Coronary artery (tissue), 2 donors: ENCODE measurements around the gene NIPBL.
"Not testable (repeated sequence)": the region's sequence is repeated elsewhere in the genome, so short reads cannot be mapped to it uniquely, and the experiment has no call there.

Experiments
- DNase-seq: peaks from one replicate; pipeline ENCODE4 v3.0.0-alpha.2; 2017; ENCODE audit warnings: low spot score
- H3K27ac ChIP-seq, 2 donors: fragments of 200-600 bp; sonication (generic); one replicate each; pipeline ENCODE4 v1.5.1; 2016 to 2019
- H3K4me3 ChIP-seq: fragments of 200-600 bp; sonication (generic); 2 replicates; pipeline ENCODE4 v1.5.1; 2016; ENCODE audit warnings: mild to moderate bottlenecking, moderate library complexity
- TF ChIP-seq, protein P1 (sequence below): fragments of 200-600 bp; sonication (generic); IDR thresholded peaks from one replicate; pipeline ENCODE4 v1.5.1; 2019; ENCODE audit warnings: antibody characterized with exemption

NIPBL gene

DNA sequence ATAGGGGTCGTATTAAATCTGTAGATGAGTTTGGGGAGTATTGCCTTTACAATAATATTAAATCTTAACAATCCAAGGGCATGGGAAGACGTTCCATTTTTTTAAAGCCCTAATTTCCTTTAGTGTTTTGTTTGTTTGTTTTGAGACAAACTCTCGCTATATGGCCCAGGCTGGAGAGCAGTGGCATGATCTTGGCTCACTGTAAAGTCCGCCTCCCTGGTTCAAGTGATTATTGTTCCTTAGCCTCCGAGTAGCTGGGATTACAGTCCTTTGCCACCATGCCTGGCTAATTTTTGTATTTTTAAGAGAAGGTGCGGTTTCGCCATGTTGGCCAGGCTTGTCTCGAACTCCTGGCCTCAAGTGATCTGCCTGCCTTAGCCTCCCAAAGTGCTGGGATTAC, 19.9 kb downstream of the NIPBL start:
- Histone ChIP-seq H3K4me3 (no peak overlapping the region), H3K27ac (no peak overlapping the region)
- no peak for DNase-seq
- TF ChIP-seq, protein P1, sequence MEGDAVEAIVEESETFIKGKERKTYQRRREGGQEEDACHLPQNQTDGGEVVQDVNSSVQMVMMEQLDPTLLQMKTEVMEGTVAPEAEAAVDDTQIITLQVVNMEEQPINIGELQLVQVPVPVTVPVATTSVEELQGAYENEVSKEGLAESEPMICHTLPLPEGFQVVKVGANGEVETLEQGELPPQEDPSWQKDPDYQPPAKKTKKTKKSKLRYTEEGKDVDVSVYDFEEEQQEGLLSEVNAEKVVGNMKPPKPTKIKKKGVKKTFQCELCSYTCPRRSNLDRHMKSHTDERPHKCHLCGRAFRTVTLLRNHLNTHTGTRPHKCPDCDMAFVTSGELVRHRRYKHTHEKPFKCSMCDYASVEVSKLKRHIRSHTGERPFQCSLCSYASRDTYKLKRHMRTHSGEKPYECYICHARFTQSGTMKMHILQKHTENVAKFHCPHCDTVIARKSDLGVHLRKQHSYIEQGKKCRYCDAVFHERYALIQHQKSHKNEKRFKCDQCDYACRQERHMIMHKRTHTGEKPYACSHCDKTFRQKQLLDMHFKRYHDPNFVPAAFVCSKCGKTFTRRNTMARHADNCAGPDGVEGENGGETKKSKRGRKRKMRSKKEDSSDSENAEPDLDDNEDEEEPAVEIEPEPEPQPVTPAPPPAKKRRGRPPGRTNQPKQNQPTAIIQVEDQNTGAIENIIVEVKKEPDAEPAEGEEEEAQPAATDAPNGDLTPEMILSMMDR, result no peak

DNA sequence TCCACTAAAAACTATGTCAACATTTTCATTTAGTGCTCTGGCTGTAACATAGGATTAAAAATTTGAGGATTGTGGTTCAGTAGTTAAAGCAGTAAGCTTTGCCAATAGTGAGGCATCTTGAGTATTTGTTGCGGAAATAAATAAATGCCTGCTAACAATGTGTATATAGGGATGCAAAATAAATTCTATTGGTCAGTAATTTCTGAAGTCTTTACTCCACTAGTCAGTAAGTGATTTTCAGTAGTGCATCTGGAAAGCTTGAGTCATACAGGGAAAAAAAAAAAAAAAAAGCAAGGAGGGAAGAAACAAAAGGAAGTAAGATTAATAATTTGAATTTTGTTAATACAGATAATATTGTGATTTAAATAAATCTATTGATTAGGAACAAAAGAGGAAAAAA, 21.0 kb downstream of the NIPBL start:
- no peak for DNase-seq
- TF ChIP-seq, protein P1, result no peak
- Histone ChIP-seq H3K27ac (no peak overlapping the region), H3K4me3 (no peak overlapping the region)

DNA sequence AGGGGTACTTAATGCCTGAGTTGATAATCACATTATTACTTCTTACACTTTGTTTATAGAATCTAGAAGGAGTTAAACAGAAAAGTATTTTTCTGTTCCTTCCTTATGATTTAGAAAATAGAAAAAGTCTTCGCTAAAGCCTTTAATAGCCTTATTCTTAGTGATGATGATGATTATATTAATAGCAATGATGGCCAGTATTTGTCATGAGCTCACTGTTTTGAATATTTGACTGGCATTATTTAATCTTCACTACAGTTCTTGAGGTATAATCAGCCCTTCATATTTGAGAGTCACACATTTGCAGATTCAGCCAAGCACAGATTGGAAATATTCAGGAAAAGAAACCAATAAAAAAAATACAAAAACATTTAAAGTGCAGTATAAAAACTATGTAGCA, 23.3 kb downstream of the NIPBL start:
- TF ChIP-seq, protein P1, result no peak
- DNase-seq, result no peak
- Histone ChIP-seq H3K4me3 (no peak overlapping the region), H3K27ac (no peak overlapping the region)

DNA sequence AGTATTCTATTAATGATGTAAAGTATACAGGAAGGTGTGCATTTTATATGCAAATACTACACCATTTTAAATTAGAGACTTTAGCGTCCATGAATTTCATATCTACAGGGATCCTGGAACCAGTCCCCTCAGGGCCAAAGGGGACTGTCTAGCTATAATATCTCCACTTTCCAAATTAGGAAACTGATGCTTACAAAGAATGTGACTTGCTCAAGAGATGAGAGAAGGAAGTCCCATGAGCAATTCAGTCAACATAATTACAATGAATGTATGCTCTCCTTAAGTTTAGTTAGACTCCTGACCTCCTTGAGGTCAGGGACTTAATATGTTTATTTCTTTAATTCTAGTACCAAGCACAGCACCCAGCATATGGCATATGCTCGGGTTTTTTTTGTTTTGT, 23.7 kb downstream of the NIPBL start:
- Histone ChIP-seq H3K4me3 (no peak overlapping the region), H3K27ac (no peak overlapping the region)
- no peak for DNase-seq
- TF ChIP-seq, protein P1, result no peak

DNA sequence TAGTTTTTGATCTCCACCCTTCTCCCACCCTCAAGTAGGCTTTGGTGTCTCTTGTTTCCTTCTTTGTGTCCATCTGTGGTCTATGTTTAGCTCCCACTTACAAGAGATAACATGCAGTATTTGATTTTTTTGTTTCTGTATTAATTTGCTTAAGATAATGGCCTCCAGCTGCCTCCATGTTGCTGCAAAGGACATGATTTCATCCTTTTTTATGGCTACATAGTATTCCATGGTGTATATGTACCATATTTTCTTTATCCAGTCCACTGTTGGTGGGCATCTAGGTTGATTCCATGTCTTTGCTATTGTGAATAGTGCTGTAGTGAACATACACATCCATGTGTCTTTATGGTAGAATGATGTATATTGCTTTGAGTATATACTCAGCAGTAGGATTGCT, 24.5 kb downstream of the NIPBL start:
- not testable (repeated sequence) for DNase-seq, H3K27ac ChIP-seq, H3K4me3 ChIP-seq

DNA sequence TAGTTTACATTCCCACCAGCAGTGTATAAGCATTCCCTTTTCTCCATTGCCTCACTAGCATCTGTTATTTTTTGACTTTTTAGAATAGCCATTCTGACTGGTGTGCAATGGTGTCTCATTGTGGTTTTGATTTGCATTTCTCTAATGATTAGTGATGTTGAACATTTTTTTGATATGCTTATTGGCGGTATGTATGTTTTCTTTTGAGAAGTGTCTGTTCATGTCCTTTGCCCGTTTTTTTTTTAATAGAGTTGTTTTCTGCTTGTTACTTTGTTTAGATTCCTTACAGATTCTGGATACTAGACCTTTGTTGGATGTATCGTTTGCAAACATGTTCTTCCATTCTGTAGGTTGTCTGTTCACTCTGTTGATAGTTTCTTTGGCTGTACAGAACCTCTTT, 25.3 kb downstream of the NIPBL start:
- Histone ChIP-seq H3K4me3 (no peak overlapping the region), H3K27ac (no peak overlapping the region)
- no peak for DNase-seq
- TF ChIP-seq, protein P1, result no peak

DNA sequence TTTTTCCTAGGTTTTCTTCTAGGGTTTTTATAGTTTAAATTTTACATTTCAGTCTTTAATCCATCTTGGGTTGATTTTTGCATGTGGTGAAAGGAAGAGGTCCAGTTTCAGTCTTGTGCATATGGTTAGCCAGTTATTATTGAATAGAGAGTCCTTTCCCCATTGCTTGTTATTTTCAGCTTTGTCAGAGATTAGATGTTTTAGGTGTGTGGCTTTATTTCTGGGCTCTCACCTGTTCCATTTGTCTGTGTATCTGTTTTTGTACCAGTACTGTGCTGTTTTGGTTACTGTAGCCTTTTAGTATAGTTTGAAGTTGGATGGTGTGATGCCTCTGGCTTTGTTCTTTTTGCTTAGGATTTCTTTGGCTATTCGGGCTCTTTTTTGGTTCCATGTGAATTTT, 25.8 kb downstream of the NIPBL start:
- no peak overlapping the region for H3K27ac ChIP-seq
- TF ChIP-seq, protein P1, result no peak
- DNase-seq, result no peak
- no peak overlapping the region for H3K4me3 ChIP-seq

DNA sequence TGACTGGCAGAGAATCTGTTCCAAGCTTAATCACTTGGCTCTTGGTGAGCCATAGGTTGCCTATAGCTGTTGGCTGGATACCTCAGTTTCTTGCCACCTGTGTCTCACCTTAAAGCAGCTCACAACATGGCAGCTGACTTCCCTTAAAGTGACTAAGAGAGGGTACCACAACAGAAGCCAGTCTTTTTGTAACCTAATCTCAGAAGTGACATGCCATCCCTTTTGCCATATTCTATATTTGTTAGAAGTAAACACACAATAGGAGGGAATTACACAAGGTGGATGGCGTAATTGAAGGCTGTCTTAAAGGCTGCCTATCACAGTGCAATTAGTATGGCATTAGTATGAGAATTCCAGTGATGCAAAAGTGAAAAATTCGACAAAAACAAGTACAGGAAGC, 28.1 kb downstream of the NIPBL start:
- no peak for DNase-seq
- H3K27ac ChIP-seq, result no peak overlapping the region
- TF ChIP-seq, protein P1, result no peak

More for the DNA sequence above, 28.1 kb downstream of the NIPBL start:
- no peak overlapping the region for H3K4me3 ChIP-seq
